ENCODE results near the gene IGFBP5.

DNA sequence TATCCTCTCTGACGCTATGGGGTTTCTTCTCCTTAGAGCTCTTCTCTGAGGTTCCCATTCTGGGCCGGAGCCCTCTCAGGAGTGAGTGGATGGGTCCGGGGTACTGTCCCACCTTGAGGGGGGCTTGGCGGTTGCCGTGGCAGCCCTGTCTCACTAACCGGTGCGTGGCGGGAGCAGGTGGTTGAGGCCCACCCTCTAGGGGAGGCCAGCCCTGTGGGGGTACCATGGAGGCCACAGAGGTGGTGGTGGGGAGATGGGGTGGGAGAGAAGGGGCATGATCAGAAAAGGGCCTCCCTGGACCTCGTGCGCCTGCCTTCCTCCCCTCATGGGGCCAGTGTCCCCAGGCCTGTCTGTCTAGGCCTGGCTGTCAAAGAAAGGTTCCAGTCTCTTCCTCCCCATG is 22.3 kb downstream of the IGFBP5 start:
- TF ChIP-seq, protein P1, sequence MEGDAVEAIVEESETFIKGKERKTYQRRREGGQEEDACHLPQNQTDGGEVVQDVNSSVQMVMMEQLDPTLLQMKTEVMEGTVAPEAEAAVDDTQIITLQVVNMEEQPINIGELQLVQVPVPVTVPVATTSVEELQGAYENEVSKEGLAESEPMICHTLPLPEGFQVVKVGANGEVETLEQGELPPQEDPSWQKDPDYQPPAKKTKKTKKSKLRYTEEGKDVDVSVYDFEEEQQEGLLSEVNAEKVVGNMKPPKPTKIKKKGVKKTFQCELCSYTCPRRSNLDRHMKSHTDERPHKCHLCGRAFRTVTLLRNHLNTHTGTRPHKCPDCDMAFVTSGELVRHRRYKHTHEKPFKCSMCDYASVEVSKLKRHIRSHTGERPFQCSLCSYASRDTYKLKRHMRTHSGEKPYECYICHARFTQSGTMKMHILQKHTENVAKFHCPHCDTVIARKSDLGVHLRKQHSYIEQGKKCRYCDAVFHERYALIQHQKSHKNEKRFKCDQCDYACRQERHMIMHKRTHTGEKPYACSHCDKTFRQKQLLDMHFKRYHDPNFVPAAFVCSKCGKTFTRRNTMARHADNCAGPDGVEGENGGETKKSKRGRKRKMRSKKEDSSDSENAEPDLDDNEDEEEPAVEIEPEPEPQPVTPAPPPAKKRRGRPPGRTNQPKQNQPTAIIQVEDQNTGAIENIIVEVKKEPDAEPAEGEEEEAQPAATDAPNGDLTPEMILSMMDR (IDR thresholded peaks at IDR 0.05), result no peak
- TF ChIP-seq POLR2A (IDR thresholded peaks at IDR 0.05), result no peak

Measured in body of pancreas (tissue), 4 donors.